HepG2 (cell line): ENCODE results near the gene TAS2R4.

Source experiments
- AFF4 ChIP-seq: sonication (generic); formaldehyde crosslinking; IDR thresholded peaks from 2 replicates; pipeline ENCODE4 v1.4.0; 2020; ENCODE audit warnings: missing genetic modification reagents
- MAFK ChIP-seq, 2 experiments: IDR thresholded peaks in 1 of 2; conservative IDR thresholded peaks in 1 of 2; 2 replicates each; pipeline ENCODE4 v1.6.1; 2011; ENCODE audit warnings: improper control_type of control experiment in 2 of 2, low read length in 2 of 2
- NFYB ChIP-seq: sonication (generic); formaldehyde crosslinking; IDR thresholded peaks from 2 replicates; pipeline ENCODE4 v1.4.0; 2020; ENCODE audit warnings: missing genetic modification reagents
- PHB2 ChIP-seq: fragments of 450-650 bp; IDR thresholded peaks from 2 replicates; pipeline ENCODE4 v1.6.1; 2018; ENCODE audit not compliant: partially characterized antibody
- POLR2AphosphoS5 ChIP-seq: IDR thresholded peaks from 2 replicates; pipeline ENCODE4 v1.6.1; 2012; ENCODE audit warnings: low read depth, low read length
- TAF1 ChIP-seq: sonication (generic); formaldehyde crosslinking; IDR thresholded peaks from 2 replicates; pipeline ENCODE4 v1.4.0; 2020; ENCODE audit warnings: missing genetic modification reagents
- ZFP37 ChIP-seq: sonication (generic); formaldehyde crosslinking; IDR thresholded peaks from 2 replicates; pipeline ENCODE4 v1.4.0; 2020; ENCODE audit warnings: missing genetic modification reagents, borderline replicate concordance
- TF ChIP-seq, protein P1 (sequence below): sonication (generic); formaldehyde crosslinking; IDR thresholded peaks from 2 replicates; pipeline ENCODE4 v1.8.0; 2022; ENCODE audit warnings: mild to moderate bottlenecking, missing genetic modification reagents
- TF ChIP-seq, protein P2 (sequence below): sonication (generic); formaldehyde crosslinking; IDR thresholded peaks from 2 replicates; pipeline ENCODE4 v1.4.0; 2020; ENCODE audit warnings: low read depth, missing genetic modification reagents
- TF ChIP-seq, protein P3 (sequence below): sonication (generic); IDR thresholded peaks from 2 replicates; pipeline ENCODE4 v1.6.1; 2016; ENCODE audit warnings: low read depth, borderline replicate concordance

DNA sequence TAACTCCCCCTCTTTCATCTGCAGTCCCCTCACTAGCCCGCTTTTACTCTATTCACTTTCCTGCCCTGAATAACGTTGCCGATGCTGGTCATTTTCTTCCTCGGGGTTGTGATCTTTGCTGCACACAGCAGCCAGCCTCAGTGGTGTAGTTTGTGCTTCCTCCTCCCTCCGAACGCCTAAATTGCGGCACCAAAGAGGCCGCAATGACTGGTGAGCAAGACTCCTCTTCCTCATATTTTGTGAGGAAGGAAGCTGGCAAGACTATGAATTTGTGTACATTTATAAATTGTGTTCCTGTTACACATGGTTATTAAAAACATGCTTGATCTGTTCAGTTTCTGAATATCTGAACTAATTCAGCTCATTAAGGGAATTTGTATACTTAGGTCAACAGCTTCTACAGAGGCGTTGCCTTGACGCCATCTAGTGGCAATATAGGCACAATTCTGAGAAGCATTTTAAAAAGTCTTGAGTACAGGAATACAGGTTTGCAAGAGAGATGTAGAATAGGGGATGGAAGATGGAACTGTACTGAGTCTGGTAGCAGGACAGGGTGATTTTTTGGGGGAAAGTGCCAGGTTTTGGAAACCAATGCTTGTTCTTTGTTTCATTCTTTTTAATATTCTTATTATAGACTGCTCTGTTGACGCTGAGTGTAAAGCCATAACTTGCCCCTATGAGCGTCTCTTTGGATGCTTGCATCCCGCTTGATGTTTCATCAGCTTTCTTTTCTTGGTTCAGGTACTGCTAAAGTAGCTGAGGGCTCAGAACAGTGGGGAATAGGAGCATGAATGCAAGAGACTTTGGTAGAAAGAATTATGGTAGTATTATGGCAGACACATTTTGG is 9.5 kb downstream of the TAS2R4 start:
- TF ChIP-seq PHB2 (no peak), NFYB (CRISPR knock-in tag) (no peak), AFF4 (CRISPR knock-in tag) (no peak), MAFK (conservative IDR thresholded peaks at IDR 0.05 in 1 of 2, IDR thresholded peaks at IDR 0.05 in 1 of 2; ENCODE audit: low read length in 2 of 2) (no peak), POLR2AphosphoS5 (no peak), ZFP37 (CRISPR knock-in tag) (no peak), TAF1 (CRISPR knock-in tag) (no peak)
- TF ChIP-seq, protein P1, sequence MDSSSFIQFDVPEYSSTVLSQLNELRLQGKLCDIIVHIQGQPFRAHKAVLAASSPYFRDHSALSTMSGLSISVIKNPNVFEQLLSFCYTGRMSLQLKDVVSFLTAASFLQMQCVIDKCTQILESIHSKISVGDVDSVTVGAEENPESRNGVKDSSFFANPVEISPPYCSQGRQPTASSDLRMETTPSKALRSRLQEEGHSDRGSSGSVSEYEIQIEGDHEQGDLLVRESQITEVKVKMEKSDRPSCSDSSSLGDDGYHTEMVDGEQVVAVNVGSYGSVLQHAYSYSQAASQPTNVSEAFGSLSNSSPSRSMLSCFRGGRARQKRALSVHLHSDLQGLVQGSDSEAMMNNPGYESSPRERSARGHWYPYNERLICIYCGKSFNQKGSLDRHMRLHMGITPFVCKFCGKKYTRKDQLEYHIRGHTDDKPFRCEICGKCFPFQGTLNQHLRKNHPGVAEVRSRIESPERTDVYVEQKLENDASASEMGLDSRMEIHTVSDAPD (CRISPR knock-in tag), result no peak
- TF ChIP-seq, protein P2, sequence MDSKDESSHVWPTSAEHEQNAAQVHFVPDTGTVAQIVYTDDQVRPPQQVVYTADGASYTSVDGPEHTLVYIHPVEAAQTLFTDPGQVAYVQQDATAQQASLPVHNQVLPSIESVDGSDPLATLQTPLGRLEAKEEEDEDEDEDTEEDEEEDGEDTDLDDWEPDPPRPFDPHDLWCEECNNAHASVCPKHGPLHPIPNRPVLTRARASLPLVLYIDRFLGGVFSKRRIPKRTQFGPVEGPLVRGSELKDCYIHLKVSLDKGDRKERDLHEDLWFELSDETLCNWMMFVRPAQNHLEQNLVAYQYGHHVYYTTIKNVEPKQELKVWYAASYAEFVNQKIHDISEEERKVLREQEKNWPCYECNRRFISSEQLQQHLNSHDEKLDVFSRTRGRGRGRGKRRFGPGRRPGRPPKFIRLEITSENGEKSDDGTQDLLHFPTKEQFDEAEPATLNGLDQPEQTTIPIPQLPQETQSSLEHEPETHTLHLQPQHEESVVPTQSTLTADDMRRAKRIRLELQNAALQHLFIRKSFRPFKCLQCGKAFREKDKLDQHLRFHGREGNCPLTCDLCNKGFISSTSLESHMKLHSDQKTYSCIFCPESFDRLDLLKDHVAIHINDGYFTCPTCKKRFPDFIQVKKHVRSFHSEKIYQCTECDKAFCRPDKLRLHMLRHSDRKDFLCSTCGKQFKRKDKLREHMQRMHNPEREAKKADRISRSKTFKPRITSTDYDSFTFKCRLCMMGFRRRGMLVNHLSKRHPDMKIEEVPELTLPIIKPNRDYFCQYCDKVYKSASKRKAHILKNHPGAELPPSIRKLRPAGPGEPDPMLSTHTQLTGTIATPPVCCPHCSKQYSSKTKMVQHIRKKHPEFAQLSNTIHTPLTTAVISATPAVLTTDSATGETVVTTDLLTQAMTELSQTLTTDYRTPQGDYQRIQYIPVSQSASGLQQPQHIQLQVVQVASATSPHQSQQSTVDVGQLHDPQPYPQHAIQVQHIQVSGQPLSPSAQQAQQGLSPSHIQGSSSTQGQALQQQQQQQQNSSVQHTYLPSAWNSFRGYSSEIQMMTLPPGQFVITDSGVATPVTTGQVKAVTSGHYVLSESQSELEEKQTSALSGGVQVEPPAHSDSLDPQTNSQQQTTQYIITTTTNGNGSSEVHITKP (CRISPR knock-in tag), result no peak
- TF ChIP-seq, protein P3, sequence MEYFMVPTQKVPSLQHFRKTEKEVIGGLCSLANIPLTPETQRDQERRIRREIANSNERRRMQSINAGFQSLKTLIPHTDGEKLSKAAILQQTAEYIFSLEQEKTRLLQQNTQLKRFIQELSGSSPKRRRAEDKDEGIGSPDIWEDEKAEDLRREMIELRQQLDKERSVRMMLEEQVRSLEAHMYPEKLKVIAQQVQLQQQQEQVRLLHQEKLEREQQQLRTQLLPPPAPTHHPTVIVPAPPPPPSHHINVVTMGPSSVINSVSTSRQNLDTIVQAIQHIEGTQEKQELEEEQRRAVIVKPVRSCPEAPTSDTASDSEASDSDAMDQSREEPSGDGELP, result no peak
